ENCODE data around the gene ATP5PF.

GRCh38 chr21:25742900-25743299, 8.2 kb upstream of the ATP5PF start:
- TF ChIP-seq POLR2AphosphoS5 (IDR thresholded peaks at IDR 0.05; ENCODE audit: low read depth, low read length) (no peak), TAF1 (IDR thresholded peaks at IDR 0.05; ENCODE audit: borderline replicate concordance, low read depth, low read length) (no peak), POLR2A (IDR thresholded peaks at IDR 0.05; ENCODE audit: low read depth, low read length) (no peak)
